ENCODE measurements around the gene BRD7. TPM values are rescaled to one million over a fixed set of nuclear protein-coding genes. Genes with fewer than 3 reads are reported as not detected.

Gene BRD7
- total and polyA plus RNA-seq, 2 of the 13 experiments (the other 11 are each of a cell fraction or from before 2014, with no cell fraction given): 82.3 to 149 TPM

DNA sequence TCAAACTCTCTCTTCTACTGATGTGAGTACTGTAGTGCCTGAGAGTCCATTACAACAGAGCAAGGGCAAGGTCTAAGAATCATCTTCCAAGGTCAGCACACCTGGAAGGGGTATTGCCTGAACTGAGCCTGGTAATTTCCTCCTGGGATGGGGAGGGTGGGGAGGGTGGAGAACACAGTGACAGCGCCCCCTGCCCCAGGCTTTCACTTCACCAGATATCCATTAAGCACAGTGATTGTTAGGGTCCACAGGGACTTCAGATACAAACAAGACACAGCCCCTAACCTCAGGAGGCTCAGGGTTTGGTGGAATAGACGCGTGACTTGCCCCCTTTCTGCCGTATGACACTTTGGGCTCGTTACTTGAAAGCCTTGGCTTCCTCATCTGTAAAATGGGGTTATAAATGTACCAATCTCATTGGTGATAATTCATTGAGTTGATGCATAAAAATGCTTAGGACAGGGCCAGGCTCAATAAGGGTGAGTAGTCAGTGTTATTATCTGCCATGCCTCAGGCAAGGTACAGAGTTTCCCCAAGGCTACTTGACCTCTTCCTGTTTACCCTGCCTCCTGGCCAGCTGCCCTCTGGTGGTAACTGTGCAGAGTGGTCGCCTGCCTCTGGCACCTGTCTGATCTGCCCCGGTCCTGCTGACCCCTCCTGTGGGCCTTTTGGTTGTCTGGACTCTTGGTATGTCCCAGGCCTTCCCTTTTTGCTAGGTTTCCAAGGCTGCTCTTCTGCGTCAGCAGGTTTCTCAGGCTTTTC lies 13.1 kb upstream of the BRD7 start (continued):
- no peak for TF ChIP-seq ZBTB34 (CRISPR knock-in tag; IDR thresholded peaks at IDR 0.05)
- TF ChIP-seq, protein P1, sequence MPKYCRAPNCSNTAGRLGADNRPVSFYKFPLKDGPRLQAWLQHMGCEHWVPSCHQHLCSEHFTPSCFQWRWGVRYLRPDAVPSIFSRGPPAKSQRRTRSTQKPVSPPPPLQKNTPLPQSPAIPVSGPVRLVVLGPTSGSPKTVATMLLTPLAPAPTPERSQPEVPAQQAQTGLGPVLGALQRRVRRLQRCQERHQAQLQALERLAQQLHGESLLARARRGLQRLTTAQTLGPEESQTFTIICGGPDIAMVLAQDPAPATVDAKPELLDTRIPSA (CRISPR knock-in tag; IDR thresholded peaks at IDR 0.05; ENCODE audit: borderline replicate concordance): no peak
- TF ChIP-seq, protein P2, sequence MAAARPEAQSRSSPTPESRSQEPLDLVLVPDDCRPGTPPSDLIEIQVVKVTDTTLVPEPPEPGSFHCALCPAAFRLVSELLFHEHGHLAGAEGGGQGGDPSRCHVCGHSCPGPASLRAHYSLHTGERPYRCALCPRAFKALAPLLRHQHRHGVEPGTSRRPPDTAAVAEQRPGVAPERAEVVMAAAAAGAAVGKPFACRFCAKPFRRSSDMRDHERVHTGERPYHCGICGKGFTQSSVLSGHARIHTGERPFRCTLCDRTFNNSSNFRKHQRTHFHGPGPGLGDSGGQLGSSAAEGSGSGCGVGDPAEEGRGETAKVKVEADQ (CRISPR knock-in tag; IDR thresholded peaks at IDR 0.05; ENCODE audit: borderline replicate concordance): no peak
- TF ChIP-seq ZBTB4 (CRISPR knock-in tag; IDR thresholded peaks at IDR 0.05; ENCODE audit: borderline replicate concordance): no peak
- TF ChIP-seq NCOA1 (CRISPR knock-in tag; IDR thresholded peaks at IDR 0.05): no peak
- no peak for TF ChIP-seq ZNF510 (CRISPR knock-in tag; IDR thresholded peaks at IDR 0.05; ENCODE audit: low read depth)
- TF ChIP-seq TRIM22 (IDR thresholded peaks at IDR 0.05): no peak
- no peak for TF ChIP-seq IRF9 (CRISPR knock-in tag; IDR thresholded peaks at IDR 0.05; ENCODE audit: borderline replicate concordance)
- TF ChIP-seq ZNF331 (CRISPR knock-in tag; IDR thresholded peaks at IDR 0.05): peak; percentile 36; the same call in 1 of the 2 replicates
- no peak for TF ChIP-seq ZNF234 (CRISPR knock-in tag; conservative IDR thresholded peaks at IDR 0.05)
- TF ChIP-seq ZNF768 (CRISPR knock-in tag; IDR thresholded peaks at IDR 0.05): no peak
- no peak for TF ChIP-seq KDM5A (IDR thresholded peaks at IDR 0.05; ENCODE audit: borderline replicate concordance, low read length)
- no peak for TF ChIP-seq CREM (IDR thresholded peaks at IDR 0.05)
- no peak for TF ChIP-seq CREM (CRISPR knock-in tag; IDR thresholded peaks at IDR 0.05)
- TF ChIP-seq ZNF709 (CRISPR knock-in tag; IDR thresholded peaks at IDR 0.05): no peak
- no peak for TF ChIP-seq RARG (CRISPR knock-in tag; IDR thresholded peaks at IDR 0.05; ENCODE audit: low read depth)
- 0 out of 2 replicates have a peak, but pooled peaks have one; percentile 23 for TF ChIP-seq PPARG (CRISPR knock-in tag; conservative IDR thresholded peaks at IDR 0.05)
- no peak for TF ChIP-seq ATF7-NPFF (CRISPR knock-in tag; IDR thresholded peaks at IDR 0.05; ENCODE audit: low read depth)
- no peak for TF ChIP-seq ZNF7 (CRISPR knock-in tag; IDR thresholded peaks at IDR 0.05)
- no peak for TF ChIP-seq ZBTB1 (CRISPR knock-in tag; IDR thresholded peaks at IDR 0.05; ENCODE audit: borderline replicate concordance)
- no peak for TF ChIP-seq MXI1 (IDR thresholded peaks at IDR 0.05; ENCODE audit: borderline replicate concordance, low read depth, low read length)

Data from HepG2 (cell line).